Epithelial cell of esophagus (primary cell): ENCODE data around the gene ENPP1.
A peak's percentile ranks its signal among the peaks of the same experiment; 100 is the strongest.

Experiments used
- DNase-seq: peaks from one replicate; pipeline ENCODE4 v3.0.0; 2010; ENCODE audit warnings: low read depth
- H3K4me3 ChIP-seq: 2 replicates; pipeline ENCODE4 v1.5.1; 2011; ENCODE audit warnings: mild to moderate bottlenecking, low read length, control low read depth
- CTCF ChIP-seq: IDR thresholded peaks from 2 replicates; pipeline ENCODE4 v1.5.1; 2011; ENCODE audit warnings: low read depth, mild to moderate bottlenecking, low read length, control low read depth, inconsistent platforms; ENCODE audit not compliant: insufficient read depth; ENCODE audit errors: missing control alignments

The ENPP1 gene

GRCh38 chr6:131807644-131808459, at the start of gene ENPP1:
ENPP1 (plus strand) TSS chr6:131808020; CDS start chr6:131808036, 16 bp downstream.
- DNase-seq = peak; percentile 55
- peak within 1 kb of the TSS; percentile 40 for H3K4me3 ChIP-seq
- TF ChIP-seq CTCF = no peak

GRCh38 chr6:131758920-131759319, 48.9 kb upstream of the ENPP1 start:
- H3K4me3 ChIP-seq = no peak overlapping the region
- no peak for DNase-seq
- no peak for TF ChIP-seq CTCF

GRCh38 chr6:131761060-131761761, 46.6 kb upstream of the ENPP1 start:
- TF ChIP-seq CTCF = no peak
- H3K4me3 ChIP-seq = no peak overlapping the region
- peak; percentile 66 for DNase-seq

- no peak for TF ChIP-seq CTCF
- no peak overlapping the region for H3K4me3 ChIP-seq
- no peak for DNase-seq
Measured at GRCh38 chr6:131761762-131762067, 46.1 kb upstream of the ENPP1 start.

- no peak overlapping the region for H3K4me3 ChIP-seq
- TF ChIP-seq CTCF = no peak
- DNase-seq = no peak
Measured at GRCh38 chr6:131762984-131763383, 44.8 kb upstream of the ENPP1 start.

- DNase-seq = no peak
- no peak overlapping the region for H3K4me3 ChIP-seq
- TF ChIP-seq CTCF = no peak
Measured at GRCh38 chr6:131763749-131764148, 44.1 kb upstream of the ENPP1 start.
